Peyer's patch (tissue), 4 donors: ENCODE data around the gene USH1G. TPM values are rescaled to one million over a fixed set of nuclear protein-coding genes. Genes with fewer than 3 reads are reported as not detected.

ENCODE experiments used
- DNase-seq, 3 donors: peaks; one replicate each; pipeline ENCODE4 v3.0.0-alpha.2; 2017 to 2019
- H3K27ac ChIP-seq, 4 donors: fragments of 200-600 bp; sonication (generic); one replicate each; pipeline ENCODE4 v1.5.1; 2016 to 2019
- H3K27me3 ChIP-seq, 2 donors: fragments of 200-600 bp; sonication (generic); one replicate each; pipeline ENCODE4 v1.5.1; 2019
- H3K36me3 ChIP-seq, 3 donors: fragments of 200-600 bp; sonication (generic); one replicate each; pipeline ENCODE4 v1.5.1; 2016 to 2019
- H3K4me1 ChIP-seq, 4 donors: fragments of 200-600 bp; sonication (generic); one replicate each; pipeline ENCODE4 v1.5.1; 2016 to 2019
- H3K4me3 ChIP-seq, 4 donors: fragments of 200-600 bp; sonication (generic); 1 replicate in 3 of 4; 2 replicates in 1 of 4; pipeline ENCODE4 v1.5.1; 2016 to 2019; ENCODE audit warnings: mild to moderate bottlenecking in 1 of 4
- H3K9me3 ChIP-seq, 4 donors: fragments of 200-600 bp; sonication (generic); one replicate each; pipeline ENCODE4 v1.5.1; 2016 to 2019; ENCODE audit warnings: mild to moderate bottlenecking in 1 of 4
- CTCF ChIP-seq, 6 experiments: fragments of 450-650 bp in 4 of 6; fragments of 200-600 bp in 2 of 6; sonication (generic) in 1 of 6; IDR thresholded peaks; one replicate each; pipeline ENCODE4 v1.5.1; 2017 to 2019; ENCODE audit warnings: antibody characterized with exemption in 6 of 6, mild to moderate bottlenecking in 3 of 6, moderate library complexity in 1 of 6
- POLR2A ChIP-seq, 2 donors: fragments of 450-650 bp; IDR thresholded peaks; one replicate each; pipeline ENCODE4 v1.5.1; 2017; ENCODE audit warnings: antibody characterized with exemption in 2 of 2, mild to moderate bottlenecking in 2 of 2, moderate library complexity in 2 of 2
- total RNA-seq, 4 donors: library from RNA; depleted of rRNA; stranded (reverse); fragments of >200 nt; gene quantifications; one replicate each; pipeline ENCODE4 v1.1.0, GENCODE V29; 2016

USH1G gene
- total RNA-seq, 4 donors from 2014 or later: 1.6 to 3.7 (median 2.3) TPM; not detected in 1

GRCh38 chr17:74925242-74925641 lies 2.2 kb upstream of the USH1G start:
- Histone ChIP-seq H3K4me3 (no peak overlapping the region), H3K4me1 (peaks cover 4 to 25% (median 18%) of the 10 kb centered on the region in 4 donors), H3K27ac (no peak overlapping the region), H3K9me3 (no peaks in the 10 kb centered on the region), H3K27me3 (peaks cover 0 to 23% of the 10 kb centered on the region in 2 donors), H3K36me3 (no peaks in the 10 kb centered on the region)
- no peak for TF ChIP-seq POLR2A (IDR thresholded peaks at IDR 0.05)
- no peak for DNase-seq

GRCh38 chr17:74924250-74924948 lies 1.3 kb upstream of the USH1G start, which contains the start of gene OTOP2:
Gene OTOP2 (plus strand): TSS chr17:74924273. CDS start chr17:74924633, 360 bp downstream.
- no peaks in the 10 kb centered on the region for H3K36me3 ChIP-seq
- peaks cover 0 to 23% of the 10 kb centered on the region in 2 donors for H3K27me3 ChIP-seq
- H3K4me3 ChIP-seq: peak within 1 kb of the TSS; percentile 15 to 51 (median 44)
- no peak within 1 kb of the TSS for H3K27ac ChIP-seq
- peaks cover 4 to 25% (median 18%) of the 10 kb centered on the region in 4 donors for H3K4me1 ChIP-seq
- no peak for DNase-seq
- TF ChIP-seq POLR2A (IDR thresholded peaks at IDR 0.05): no peak
- no peak for TF ChIP-seq CTCF (IDR thresholded peaks at IDR 0.05)
- no peaks in the 10 kb centered on the region for H3K9me3 ChIP-seq

DNA sequence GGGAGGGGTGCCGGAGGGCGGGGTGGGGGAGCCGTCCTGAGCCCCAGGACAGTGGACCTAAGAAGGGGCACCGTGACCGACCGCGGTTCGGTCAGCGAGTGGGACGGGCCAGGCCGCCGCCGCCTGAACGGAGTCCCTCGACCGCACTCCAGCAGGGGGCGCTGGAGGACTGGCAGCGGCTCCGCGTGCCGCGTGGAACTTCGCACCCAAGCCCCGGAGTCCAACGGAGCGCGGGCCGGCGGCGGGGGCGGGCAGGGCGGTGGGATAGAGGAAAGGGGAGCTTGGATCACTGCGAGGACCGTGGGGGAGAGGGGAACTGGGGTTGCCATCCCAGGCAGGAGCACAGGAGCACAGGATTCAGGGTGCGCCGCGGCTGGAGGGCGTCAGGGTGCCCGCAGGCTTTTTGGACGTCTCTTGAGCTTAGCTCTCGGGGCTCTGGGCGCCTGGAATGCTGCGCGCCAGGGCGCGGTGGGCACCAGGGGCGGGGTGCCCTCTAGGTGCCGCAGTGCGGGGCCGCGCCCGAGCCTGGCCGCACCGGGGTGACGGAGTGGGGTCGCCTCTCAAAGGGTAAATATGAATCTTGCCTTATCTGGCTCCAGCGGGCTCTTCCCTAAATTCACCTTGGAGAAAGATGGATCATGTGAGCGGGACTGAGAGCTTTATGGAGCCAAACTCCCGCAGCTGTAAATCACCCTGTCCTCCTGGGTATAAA lies 639 bp upstream of the USH1G start:
- DNase-seq: peak; percentile 55 to 90 (median 86)
- TF ChIP-seq POLR2A (IDR thresholded peaks at IDR 0.05) (no peak), CTCF (IDR thresholded peaks at IDR 0.05) (peak in 5 of 6 experiments; percentile 55 to 88 (median 86))
- H3K9me3 ChIP-seq: no peaks in the 10 kb centered on the region
- H3K36me3 ChIP-seq: no peaks in the 10 kb centered on the region
- H3K4me3 ChIP-seq: peak overlapping the region in 3 of 4 donors; percentile 41 to 51 (median 47)
- no peak overlapping the region for H3K27ac ChIP-seq
- H3K27me3 ChIP-seq: peaks cover 0 to 23% of the 10 kb centered on the region in 2 donors
- H3K4me1 ChIP-seq: peaks cover 4 to 25% (median 18%) of the 10 kb centered on the region in 4 donors

DNA sequence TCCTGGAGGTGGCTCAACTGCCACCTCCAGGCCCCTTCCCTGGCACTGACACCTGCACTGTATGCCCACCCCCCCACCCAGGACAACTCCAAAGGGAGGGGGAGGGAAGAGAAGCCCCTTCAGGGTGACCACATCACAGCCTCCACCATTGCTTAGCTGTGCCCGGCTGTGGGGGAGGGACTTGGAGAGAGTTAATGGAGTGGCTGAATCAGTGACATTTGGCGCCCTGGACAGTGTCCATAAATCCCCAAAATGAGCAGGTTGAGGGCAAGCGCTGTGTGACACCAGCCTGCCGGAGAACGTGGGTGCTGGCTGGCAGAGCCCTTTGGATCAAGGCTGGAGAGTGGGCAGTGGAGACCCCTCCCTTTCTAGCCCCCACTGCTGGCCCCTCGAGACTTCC lies 883 bp downstream of the USH1G start:
- DNase-seq: no peak
- Histone ChIP-seq H3K27ac (no peak overlapping the region), H3K36me3 (no peaks in the 10 kb centered on the region), H3K4me3 (peak overlapping the region in 1 of 4 donors; percentile 47), H3K27me3 (peaks cover 0 to 23% of the 10 kb centered on the region in 2 donors), H3K9me3 (no peaks in the 10 kb centered on the region), H3K4me1 (peaks cover 4 to 25% (median 18%) of the 10 kb centered on the region in 4 donors)
- TF ChIP-seq CTCF (IDR thresholded peaks at IDR 0.05) (no peak), POLR2A (IDR thresholded peaks at IDR 0.05) (no peak)

GRCh38 chr17:74921769-74922168 lies 1.3 kb downstream of the USH1G start:
- H3K27me3 ChIP-seq: peaks cover 0 to 23% of the 10 kb centered on the region in 2 donors
- H3K27ac ChIP-seq: no peak overlapping the region

More at GRCh38 chr17:74921769-74922168, 1.3 kb downstream of the USH1G start:
- H3K36me3 ChIP-seq: no peaks in the 10 kb centered on the region
- peaks cover 4 to 25% (median 18%) of the 10 kb centered on the region in 4 donors for H3K4me1 ChIP-seq
- no peak for DNase-seq
- H3K4me3 ChIP-seq: no peak overlapping the region
- TF ChIP-seq CTCF (IDR thresholded peaks at IDR 0.05): no peak
- no peaks in the 10 kb centered on the region for H3K9me3 ChIP-seq
